Fibroblast of the aortic adventitia (primary cell): ENCODE measurements around the gene CPXM2. TPM values are rescaled to one million over a fixed set of nuclear protein-coding genes. Genes with fewer than 3 reads are reported as not detected.
A peak's percentile ranks its signal among the peaks of the same experiment; 100 is the strongest.

Source experiments
- DNase-seq: peaks from one replicate; pipeline ENCODE4 v3.0.0-alpha.2; 2010; ENCODE audit warnings: low read depth
- H3K4me3 ChIP-seq: 2 replicates; pipeline ENCODE4 v1.5.1; 2011; ENCODE audit warnings: low read depth, mild to moderate bottlenecking, control low read depth, low read length, moderate library complexity
- CTCF ChIP-seq: IDR thresholded peaks from 2 replicates; pipeline ENCODE4 v1.5.1; 2011; ENCODE audit warnings: mild to moderate bottlenecking, low read length, control low read depth, inconsistent platforms; ENCODE audit not compliant: insufficient read depth
- total RNA-seq: library from RNA; depleted of rRNA; stranded (reverse); fragments of >200 nt; gene quantifications from 2 replicates; pipeline ENCODE4 v1.2.3, GENCODE V29; 2012; ENCODE audit warnings: low replicate concordance

CPXM2 gene
- total RNA-seq, 1 donor, result 64.0 TPM

- DNase-seq, result no peak
- no peak overlapping the region for H3K4me3 ChIP-seq
- TF ChIP-seq CTCF, result no peak
Observed at GRCh38 chr10:123906884-123907652, 15.5 kb upstream of the CPXM2 start.

- no peak for DNase-seq
- H3K4me3 ChIP-seq, result no peak overlapping the region
- TF ChIP-seq CTCF, result no peak
Observed at GRCh38 chr10:123906296-123906695, 14.7 kb upstream of the CPXM2 start.

- H3K4me3 ChIP-seq, result no peak overlapping the region
- no peak for TF ChIP-seq CTCF
- DNase-seq, result no peak
Observed at GRCh38 chr10:123904834-123905409, 13.3 kb upstream of the CPXM2 start.

GRCh38 chr10:123903621-123904020 lies 12.0 kb upstream of the CPXM2 start:
- no peak for DNase-seq
- no peak for TF ChIP-seq CTCF
- no peak overlapping the region for H3K4me3 ChIP-seq

GRCh38 chr10:123901621-123902020 lies 10.0 kb upstream of the CPXM2 start:
- DNase-seq, result no peak
- H3K4me3 ChIP-seq, result no peak overlapping the region
- TF ChIP-seq CTCF, result no peak

- no peak for DNase-seq
- no peak overlapping the region for H3K4me3 ChIP-seq
- peak; percentile 32 for TF ChIP-seq CTCF
Observed at GRCh38 chr10:123897146-123897545, 5.5 kb upstream of the CPXM2 start.
